ENCODE results near the gene ADAMTS17.

The ADAMTS17 gene

DNA sequence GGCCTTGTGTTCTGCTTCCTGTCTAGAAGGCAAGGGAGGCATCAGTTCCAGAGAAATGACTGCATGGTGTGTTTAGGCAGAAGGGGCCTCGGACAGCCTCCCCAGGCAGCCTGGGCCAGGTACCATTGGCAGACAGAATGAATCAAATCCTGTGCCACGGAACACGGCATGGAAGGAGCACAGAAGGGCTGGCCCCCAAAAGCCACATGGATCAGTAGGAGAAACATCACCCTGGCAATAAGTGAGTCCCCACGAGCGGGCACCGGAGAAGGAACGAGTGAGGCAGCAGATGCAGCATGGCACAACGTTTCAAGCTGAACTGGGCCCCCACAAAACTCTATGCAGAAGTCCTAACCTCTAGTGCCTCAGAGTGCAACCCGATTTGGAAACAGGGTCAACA, 223.2 kb downstream of the ADAMTS17 start:
- no peak for DNase-seq

DNA sequence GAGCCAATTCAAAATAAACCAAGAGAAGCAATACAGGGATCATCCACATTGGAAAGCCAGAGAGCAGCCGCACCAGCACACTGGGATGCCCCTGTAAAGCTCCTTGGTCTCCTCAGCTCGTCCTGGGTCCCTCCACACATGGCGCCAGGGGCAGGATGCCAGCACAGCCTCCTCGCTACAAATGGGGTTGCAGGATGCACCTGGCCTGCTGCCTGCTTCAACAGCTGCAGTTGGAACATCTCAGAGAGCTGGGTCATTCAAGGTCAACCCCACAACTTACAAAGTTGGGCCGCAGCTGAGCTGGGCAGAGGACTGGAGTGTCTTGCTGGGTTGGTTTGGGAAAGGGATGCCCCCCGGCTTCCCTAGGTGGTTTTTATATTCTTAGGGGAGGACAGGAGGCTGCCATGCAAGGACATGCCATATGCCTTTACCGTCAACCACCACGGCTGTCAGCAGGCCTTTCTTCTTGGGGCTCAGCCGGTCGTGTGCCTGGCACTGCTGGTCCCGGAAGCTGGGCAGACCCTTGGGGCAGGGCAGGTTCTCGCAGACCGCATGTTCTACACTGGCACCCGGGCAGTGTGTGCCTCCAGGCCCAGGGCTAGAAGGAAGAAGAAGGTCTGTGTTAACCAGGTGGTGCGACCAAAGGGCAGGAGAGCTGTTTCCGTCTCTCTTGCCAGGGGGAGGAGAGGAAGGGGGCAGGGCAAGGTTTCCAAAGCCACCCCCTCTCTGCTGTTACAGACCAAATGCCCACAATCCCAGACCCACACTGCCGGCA, 225.2 kb downstream of the ADAMTS17 start:
- DNase-seq, result no peak

DNA sequence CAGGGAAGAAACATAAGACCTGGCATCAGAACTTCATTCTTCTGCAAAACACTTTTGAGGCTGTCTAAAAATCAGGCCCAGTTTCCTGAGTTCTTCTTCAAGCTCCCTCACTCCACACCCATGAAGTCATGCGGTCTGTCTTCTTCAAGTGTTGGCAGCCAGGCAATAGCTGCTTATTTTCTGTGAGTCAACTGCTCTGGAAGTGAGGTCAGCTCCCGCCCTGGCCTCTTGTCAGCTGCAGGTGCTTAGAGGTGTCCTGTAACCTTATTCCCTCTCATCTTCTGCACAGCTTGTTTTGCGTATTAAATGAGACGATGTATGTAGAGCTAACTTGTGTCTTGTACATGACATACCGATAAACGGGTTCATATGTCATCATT, 226.1 kb downstream of the ADAMTS17 start:
- DNase-seq, result no peak

DNA sequence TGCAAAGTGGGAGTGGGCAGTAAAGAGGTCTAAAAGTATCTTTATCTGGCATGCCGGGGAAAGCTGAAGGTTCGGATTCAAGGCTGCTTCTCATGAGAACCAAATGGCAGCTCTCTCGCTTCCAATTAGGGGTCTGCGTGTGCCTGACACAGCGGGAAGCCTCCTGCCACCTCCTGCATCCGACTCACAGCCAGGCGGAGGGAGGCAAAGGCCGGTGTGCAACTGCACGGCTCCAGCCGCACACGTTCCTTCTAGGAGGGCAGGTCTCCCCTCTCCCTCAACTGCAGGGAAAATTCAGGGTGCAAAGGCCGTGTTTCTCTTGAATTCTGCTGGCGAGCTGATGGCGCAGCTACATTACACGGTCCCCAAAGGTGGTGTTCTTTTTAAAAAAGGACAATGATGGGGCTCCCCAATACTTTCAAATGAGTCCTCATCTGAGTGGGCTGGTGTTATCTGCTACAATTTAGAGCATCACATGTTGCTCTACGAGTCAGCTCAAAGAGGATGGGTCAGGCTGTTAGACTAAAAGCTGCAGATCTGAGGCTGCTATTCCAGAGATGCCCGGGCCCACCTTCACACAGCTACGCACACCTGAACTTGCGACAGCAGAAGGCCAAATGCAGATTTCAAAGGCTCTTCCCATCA, 226.6 kb downstream of the ADAMTS17 start:
- no peak for DNase-seq

DNA sequence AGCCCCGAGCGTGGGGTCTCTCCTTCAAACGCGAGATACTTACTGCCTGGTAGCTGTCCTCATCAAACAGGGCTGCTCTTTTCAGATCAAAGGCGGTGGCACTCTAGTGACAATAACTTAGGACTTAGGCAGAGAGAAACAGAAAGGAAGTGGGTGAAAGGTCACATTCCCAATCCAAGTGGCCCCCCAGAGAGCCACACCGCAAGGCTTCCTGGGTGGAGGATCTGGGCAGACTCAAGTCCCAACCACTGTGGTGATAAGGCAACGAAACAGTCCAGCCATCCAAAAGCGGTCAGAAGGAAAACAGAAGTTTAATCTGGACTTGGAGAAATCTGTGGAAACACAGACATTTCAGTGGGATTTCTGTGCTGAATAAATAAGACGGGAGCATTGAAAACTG, 227.2 kb downstream of the ADAMTS17 start:
- DNase-seq, result no peak

DNA sequence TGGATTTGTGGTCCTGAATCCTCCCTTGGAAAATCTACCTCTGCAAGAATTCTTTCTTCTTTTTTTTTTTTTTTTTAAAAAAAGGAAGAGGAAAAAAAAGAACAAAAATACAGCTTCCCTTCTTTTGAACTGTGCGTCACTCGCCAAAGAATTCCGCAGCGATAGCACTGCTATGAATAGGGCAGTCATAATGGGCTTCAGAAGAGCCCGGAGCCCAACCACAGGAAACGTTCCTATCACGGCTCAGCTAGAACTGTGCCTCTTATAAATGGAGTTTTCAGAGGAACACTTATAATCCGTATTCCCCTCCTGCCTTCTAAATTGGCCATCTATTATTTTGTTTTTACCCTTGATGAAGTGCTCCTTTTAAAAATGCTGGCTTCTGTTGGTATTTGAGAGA, 227.7 kb downstream of the ADAMTS17 start:
- DNase-seq, result no peak

DNA sequence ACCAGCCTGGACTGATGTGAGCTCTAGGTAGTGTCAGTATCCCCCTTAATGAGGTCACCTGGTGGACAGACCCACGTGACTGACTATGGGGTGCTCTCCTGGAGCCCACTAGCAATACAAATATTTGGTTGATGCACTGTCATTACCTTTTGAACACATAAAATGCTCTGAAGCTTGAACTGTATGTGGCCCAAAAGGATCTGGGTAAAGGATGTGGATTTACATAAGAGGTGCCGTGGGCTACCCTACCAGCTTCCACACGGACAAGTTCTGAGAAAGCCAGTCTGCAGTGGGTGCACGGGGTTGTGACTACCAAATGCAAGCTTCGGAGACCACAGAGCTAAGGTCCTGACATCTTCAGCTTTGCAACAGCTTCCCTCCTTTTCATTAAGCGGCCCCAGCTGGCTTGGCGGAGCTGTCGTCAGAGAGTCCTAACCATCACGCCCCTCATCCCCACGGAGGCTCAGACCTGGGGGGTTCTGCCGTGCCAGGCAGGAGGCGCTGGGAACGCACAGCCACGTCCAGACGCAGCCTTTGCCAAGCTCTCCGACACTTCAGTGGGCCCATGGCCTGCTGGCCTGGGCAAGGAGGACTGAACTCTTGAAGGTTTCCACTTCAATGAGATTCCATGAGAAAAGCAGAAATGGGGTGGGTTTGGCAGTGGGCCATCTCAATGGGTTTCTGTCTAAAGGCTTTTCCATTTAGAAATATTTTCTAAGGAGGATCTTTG, 228.3 kb downstream of the ADAMTS17 start:
- DNase-seq, result no peak

DNA sequence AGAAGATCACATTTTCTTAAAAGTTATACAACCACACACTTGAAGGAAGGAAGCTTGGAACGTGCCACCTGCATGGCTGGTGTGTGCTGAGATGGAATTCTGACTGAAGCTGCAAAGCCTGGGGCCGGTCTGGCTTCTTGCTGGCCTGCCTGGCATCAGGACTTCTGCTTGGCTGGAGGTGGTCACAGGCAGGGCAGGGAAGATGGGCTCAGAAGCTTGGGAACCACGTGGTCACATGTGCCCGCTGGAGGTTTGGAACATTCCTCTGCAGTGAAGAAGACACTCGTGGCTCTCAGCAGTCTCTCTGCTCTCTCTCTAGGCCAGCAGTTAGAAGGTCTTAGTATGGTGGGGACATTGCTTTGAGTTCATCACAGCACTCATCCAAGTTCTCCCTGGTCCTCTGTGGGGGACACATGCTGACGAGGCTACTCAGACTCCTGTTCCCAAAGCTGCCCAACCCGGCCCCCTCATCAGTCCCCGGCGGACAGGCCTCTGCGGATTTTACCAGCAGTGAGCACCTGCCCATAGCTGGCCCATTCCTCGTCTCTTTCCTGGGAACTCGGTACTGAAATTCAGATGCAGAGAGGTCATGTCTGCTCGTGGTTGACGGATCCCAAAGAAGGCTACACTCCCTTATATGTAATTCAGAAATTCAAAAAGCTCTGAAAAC, 229.0 kb downstream of the ADAMTS17 start:
- DNase-seq, result no peak

DNA sequence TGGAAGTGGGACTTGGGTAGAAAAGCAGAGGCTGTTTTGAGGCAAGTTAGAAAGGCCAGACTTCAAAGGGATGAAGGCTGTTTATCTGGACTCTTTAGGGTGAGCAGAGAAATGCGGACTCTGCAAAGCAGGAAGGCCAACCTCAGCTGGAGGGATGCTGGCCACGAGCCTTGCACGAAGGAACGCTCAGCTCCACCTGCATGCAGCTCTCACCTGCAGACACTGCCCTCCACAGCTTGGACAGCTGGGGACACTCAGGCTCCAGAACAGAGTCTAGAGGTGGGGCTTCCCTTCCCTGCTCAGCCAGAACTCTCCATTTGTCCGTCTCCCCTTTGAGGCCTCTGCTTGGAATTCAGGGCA, 229.7 kb downstream of the ADAMTS17 start:
- no peak for DNase-seq

DNA sequence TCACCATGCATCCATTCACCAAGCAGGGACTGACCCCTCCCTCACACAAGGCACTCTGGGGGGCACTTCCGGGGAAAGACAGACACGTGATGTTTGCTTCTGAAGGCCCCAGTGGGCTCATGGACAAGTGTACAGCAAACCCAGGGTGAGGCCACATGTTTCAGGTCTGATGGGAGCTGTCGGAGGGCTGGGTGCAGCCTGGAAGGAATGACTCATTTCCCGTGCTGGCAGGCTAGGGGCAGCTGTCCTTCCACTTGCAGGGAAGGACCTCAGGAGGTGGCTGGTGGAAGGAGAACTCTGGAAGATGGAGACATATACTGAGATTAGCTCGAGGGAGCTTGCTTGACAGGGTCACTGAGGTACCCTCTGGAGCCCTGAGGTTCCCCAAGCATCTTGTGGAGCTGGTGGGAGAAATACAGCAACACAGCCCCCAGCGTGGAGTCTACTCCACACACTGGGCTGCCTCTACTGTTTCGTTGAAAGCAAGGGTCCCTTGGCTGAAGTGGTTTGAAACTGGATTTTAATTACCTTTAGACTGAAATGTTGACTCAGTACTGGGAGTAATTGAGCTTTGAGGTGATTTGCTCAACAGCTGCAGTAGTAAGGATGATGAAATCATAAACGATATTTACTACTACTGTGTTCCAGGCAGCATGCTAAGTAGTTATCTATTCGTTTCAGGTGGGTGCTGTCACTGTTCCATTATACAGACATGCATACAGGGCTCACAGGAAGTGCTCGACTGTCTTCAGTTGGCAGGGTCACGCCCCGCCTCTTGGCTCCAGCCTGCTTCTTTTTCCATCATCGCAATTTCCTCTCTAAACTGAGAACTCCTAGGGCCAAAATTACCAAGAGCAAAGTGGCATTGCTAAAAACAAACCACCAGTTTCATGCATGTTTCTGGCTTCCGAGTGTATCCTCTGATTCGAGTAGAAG, 230.4 kb downstream of the ADAMTS17 start:
- no peak for DNase-seq

DNA sequence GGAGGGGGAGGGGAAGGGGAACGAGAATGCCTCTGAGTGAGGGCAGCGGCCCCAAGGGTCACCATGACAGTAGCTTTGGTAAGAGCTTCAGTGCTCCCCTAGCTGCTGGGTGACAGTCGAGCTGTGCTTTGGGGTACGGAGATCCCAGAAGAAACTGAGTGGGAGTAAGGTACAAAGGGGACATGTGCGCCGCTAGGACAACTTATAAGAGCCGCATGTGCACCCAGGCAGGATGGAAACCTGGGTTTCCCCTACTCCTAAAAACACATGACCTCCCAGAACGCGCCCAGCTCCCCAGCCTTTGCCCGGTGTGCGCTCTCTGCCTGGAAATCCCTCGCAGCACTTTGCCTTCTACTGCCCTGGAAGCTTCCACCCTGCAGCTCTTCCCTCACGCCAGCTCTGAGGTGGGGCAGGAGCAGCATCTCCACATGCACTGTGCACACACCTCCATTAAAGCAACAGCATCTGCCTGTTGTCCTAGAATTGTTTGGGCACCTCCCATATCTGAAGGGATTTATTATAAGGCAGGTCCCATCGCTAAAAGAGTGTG, 232.2 kb downstream of the ADAMTS17 start:
- DNase-seq, result no peak

DNA sequence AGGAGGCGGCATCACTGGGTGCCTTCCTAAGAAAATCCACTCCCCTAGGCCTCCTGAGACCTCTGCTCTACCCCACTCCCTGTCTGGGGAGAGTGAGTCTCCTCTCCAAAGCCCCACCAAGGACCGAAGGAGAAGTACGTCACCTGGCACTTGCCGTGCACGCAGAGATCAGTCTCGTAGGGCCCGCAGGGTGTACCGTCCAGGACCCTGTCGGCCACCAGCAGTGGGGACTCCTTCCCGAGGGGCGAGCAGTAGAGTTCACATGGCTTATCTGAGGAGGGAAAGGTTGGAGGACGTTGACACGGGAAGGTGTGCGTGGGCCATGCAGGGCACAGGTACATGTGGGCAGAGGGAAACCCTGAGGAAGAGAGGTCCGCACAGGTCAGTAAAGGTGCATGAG, 232.9 kb downstream of the ADAMTS17 start:
- no peak for DNase-seq

DNA sequence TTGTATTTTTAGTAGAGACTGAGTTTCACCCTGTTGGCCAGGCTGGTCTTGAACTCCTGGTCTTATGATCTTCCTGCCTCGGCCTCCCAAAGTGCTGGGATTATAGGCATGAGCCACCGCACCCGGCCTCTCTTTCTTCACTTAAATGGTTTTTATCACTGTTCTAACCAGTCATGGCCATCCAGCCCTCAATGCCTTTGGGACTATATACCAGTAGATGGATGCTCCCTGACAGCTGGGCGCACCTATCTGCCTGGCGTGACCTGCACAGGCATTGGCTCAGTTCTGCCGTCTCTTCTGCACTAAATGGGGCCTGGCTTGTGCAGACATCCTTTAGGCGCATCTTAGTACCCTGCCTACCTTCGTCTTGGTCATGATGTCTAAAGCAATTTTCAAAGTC, 233.4 kb downstream of the ADAMTS17 start:
- DNase-seq, result no peak

DNA sequence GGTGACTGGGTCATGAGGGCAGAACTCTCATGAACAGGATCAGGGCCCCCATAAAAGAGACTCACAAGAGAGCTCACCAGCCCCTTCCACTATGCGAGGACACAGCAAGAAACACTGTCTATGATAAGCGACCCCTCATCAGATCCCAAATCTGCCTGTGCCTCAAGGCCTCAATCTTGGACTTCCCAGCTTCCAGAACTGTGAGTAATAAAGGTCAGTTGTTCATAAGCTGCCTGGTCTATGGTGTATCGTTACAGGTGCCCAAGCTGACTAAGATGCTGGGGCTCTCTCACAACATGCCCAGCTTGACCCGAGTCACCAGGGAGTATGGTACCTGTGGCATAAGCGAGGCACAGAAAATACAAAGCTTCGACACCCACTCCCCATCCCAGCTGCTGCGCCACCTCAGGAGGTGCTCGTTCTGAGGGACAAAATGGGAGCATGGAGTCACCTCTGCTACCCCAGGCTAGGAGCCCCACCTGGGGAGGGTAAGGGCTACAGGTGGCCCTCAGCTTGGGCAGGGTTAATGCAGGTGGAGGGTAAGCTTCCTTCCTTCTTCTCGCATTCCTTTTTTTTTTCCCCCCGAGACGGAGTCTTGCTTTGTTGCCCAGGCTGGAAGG, 234.1 kb downstream of the ADAMTS17 start:
- DNase-seq, result no peak

DNA sequence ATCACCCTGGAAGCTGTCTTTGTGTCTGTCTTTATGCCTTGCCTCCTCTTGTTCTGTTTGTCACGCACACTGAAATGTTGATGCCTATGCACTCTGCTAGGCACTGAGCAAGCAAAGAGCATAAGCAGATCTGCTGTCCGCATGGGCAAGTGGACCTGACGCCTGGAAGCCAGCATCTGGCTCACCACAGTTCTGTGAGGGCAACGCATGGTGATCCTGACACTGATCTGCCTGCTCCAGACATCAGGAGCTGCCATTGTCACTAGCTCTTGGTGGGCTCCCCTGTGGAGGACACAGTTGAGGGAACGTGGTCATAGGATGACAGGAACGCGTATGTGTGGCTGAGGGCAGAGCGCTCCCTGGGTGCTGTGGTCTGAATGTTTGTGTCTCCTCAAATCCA, 234.6 kb downstream of the ADAMTS17 start:
- no peak for DNase-seq

DNA sequence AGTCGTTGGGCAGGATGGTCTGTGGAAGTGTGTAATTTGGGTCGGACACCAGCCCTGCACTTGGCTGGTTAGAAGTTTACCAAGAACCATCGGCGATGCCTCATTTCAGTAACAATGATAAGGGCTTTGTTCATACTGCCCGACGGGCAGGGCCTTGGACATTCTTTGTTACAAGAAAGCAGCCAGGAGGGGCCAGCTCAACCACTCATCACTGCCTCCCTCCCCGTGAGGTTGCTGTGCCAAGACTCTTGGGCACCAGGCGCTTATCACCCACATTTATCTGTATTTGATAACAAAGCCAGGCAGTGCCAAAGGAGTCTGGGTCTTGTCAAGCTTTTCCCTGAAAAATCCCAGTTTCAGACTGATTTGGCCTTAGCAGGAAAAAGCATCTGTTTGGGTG, 235.0 kb downstream of the ADAMTS17 start:
- DNase-seq, result no peak

DNA sequence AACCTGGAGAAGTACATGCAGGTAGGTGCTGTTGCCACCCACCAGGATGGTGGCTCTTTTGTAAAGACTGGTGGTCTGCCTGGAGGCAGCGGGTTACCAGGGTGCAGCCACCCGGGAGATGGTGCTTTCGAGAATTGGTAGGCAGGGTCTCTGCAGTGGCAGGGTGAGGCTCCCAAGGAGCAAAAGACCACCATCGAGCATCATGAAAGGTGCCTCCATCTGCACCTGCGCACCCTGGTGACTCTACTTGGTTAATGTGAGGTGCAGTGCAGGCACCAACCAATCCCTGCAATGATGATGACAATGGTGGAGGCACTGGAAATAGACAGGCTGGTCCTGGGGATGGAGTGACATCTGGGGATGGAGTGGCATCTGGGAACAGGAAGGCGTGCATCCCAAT, 236.7 kb downstream of the ADAMTS17 start:
- no peak for DNase-seq

DNA sequence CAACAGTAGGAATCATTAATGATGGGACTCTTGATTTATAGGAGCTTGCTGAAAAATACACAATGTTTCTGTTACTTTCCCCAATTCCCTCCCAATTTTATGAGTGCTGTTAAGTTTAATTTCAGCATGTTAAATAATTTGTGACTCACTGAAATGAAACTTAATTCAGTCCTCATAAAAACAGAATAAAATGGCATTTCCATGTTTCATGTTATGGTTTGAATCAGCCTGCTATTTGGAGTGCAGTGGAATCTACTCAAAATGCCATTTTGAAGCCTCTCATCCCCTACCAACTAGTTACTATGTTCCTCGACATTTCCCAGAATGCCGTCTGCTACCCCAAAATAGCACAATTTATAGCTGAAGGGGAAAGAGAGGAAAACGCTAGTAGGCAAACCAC, 237.5 kb downstream of the ADAMTS17 start:
- DNase-seq, result no peak

DNA sequence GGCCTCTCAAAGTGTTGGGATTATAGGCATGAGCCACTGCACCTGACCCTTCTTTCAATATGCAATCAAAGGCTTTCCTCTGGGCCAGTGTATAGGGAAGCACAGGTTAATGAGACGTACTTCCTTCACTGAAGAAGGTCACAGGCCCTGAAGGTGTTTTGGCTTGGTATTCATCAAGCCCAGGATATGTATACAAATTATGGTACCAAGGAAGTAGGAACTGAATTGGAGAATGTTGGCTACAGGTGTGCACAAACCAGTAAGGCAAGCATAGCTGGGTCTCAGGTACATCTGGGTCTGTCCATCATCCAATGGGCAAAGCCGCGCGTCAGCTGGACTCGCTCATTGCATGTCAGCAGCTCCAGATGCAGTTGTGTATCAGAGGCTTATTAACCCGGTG, 237.9 kb downstream of the ADAMTS17 start:
- no peak for DNase-seq

DNA sequence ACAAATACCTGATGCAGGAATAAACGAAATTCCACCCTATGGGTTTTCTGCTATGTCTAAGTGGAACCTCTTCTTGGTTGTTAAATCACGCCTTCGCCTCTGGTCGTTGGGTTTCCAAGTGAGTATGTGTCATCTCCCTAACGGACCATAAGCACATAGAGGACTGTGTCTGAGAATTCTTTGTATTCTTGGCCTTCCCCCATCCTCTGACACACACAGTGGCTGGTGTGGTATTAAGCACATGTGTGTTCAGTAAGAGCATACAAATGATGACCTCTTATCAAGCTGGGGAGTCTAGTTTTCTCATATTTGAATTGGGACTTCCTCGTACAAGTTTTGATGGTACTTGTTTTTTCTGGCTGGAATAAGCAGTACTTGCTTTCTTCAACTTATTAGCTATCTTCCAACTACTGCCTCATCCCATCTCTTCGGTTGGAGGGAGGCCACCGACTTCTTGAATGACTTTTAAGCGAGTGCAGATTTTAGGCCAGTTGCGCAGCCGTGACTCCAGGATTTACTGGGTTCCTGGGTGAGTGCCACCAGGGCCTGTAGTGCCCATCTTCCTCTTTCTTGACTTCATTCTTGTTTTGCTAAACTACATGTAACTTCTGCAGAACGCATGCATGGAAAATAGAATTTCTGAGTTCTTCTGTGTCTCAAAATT, 240.2 kb downstream of the ADAMTS17 start:
- DNase-seq, result no peak

DNA sequence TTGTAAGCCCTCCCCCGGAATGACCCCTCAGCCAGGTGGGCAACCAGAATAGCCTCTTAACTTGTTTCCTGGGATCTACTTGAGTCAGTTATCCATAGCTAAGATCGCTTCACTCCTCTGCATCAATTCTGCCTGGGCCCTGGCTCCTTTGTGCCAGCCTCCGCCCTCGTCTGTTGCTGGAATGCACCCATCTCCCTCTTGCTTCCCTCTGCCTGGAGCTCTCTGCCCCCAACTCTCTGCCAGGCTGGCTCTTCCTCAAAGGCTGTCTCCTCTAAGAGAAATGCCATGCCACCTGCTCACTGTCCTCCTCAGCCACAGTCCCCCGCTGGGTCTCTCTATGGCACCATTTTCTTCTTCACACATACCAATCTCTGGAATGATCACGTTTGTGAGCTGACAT, 240.8 kb downstream of the ADAMTS17 start:
- no peak for DNase-seq

All from NCI-H526 (cell line).